SK-N-SH (cell line): ENCODE results near the gene FABP3. TPM values are rescaled to one million over a fixed set of nuclear protein-coding genes. Genes with fewer than 3 reads are reported as not detected.

Experiments used
- CTCF ChIA-PET: fragments of 300-600, 350-600 bp; formaldehyde crosslinking; extraction: SDS; loops from one replicate; lab custom pipeline; 2021; lab: Yijun Ruan, JAX
- POLR2A ChIA-PET: fragments of 350-600 bp; sonication (Branson Sonifier 250); formaldehyde crosslinking; extraction: SDS; loops from one replicate; lab custom pipeline; 2020; ENCODE audit warnings: antibody characterized with exemption, inconsistent platforms; lab: Yijun Ruan, JAX
- DNase-seq: peaks from one replicate; pipeline ENCODE4 v3.0.0; 2012
- H2AFZ ChIP-seq: fragments of 200-600 bp; sonication (generic); 2 replicates; pipeline ENCODE4 v1.8.1; 2016; ENCODE audit warnings: antibody characterized with exemption, mild to moderate bottlenecking, low read depth
- H3F3A ChIP-seq: fragments of 200-600 bp; sonication (generic); replicated peaks from 2 replicates; pipeline ENCODE3; 2016; ENCODE audit warnings: antibody characterized with exemption, mild to moderate bottlenecking; ENCODE audit not compliant: insufficient read depth
- H3K27ac ChIP-seq, 2 experiments: fragments of 200-500 bp in 1 of 2; fragments of 200-600 bp in 1 of 2; sonication (Bioruptor generic) in 1 of 2; sonication (generic), shearing (Covaris generic) in 1 of 2; 2 replicates each; pipeline versions ENCODE4 v1.5.1 to v1.6.1; 2014 to 2016; ENCODE audit warnings: low read depth in 2 of 2, inconsistent platforms in 1 of 2, low read length in 1 of 2, mild to moderate bottlenecking in 1 of 2, mixed read lengths in 1 of 2
- H3K27me3 ChIP-seq: fragments of 200-600 bp; sonication (generic), shearing (Covaris generic); 2 replicates; pipeline ENCODE4 v1.6.1; 2016; ENCODE audit warnings: mixed run types; ENCODE audit not compliant: insufficient read depth
- H3K36me3 ChIP-seq, 2 experiments: fragments of 200-500 bp in 1 of 2; fragments of 200-600 bp in 1 of 2; sonication (Bioruptor generic) in 1 of 2; sonication (generic) in 1 of 2; replicated peaks in 1 of 2; 2 replicates each; pipeline versions ENCODE3 to v1.5.1; 2014 to 2016; ENCODE audit warnings: low read length in 1 of 2, mild to moderate bottlenecking in 1 of 2; ENCODE audit not compliant: insufficient read depth in 2 of 2, control insufficient read depth in 1 of 2
- H3K4me1 ChIP-seq, 2 experiments: fragments of 200-500 bp in 1 of 2; fragments of 200-600 bp in 1 of 2; sonication (Bioruptor generic) in 1 of 2; sonication (generic), shearing (Covaris generic) in 1 of 2; 2 replicates each; pipeline versions ENCODE4 v1.5.1 to v1.6.1; 2014 to 2016; ENCODE audit warnings: low read depth in 1 of 2, low read length in 1 of 2, mixed run types in 1 of 2; ENCODE audit not compliant: insufficient read depth in 2 of 2, control insufficient read depth in 1 of 2
- H3K4me2 ChIP-seq: fragments of 200-600 bp; sonication (generic), shearing (Covaris generic); 2 replicates; pipeline ENCODE4 v1.6.1; 2017; ENCODE audit warnings: mixed run types
- H3K4me3 ChIP-seq, 2 experiments: fragments of 200-500 bp in 1 of 2; fragments of 200-600 bp in 1 of 2; sonication (Bioruptor generic) in 1 of 2; sonication (generic), shearing (Covaris generic) in 1 of 2; 2 replicates each; pipeline versions ENCODE4 v1.5.1 to v1.8.1; 2014 to 2016; ENCODE audit warnings: low read depth in 2 of 2, inconsistent platforms in 1 of 2, low read length in 1 of 2, mild to moderate bottlenecking in 1 of 2, mixed read lengths in 1 of 2, moderate library complexity in 1 of 2
- H3K79me2 ChIP-seq: fragments of 200-600 bp; sonication (generic); 2 replicates; pipeline ENCODE4 v1.8.1; 2017; ENCODE audit warnings: mild to moderate bottlenecking; ENCODE audit not compliant: insufficient read depth
- H3K9ac ChIP-seq: fragments of 200-600 bp; sonication (generic); 2 replicates; pipeline ENCODE4 v1.6.1; 2017; ENCODE audit warnings: mixed run types
- H3K9me2 ChIP-seq: fragments of 200-600 bp; sonication (generic); 2 replicates; pipeline ENCODE4 v1.6.1; 2017; ENCODE audit warnings: mixed run types
- H3K9me3 ChIP-seq: fragments of 200-600 bp; sonication (generic); 2 replicates; pipeline ENCODE4 v1.6.1; 2017; ENCODE audit warnings: mixed run types, mild to moderate bottlenecking, moderate library complexity
- H4K20me1 ChIP-seq: fragments of 200-600 bp; sonication (generic); 2 replicates; pipeline ENCODE4 v1.6.1; 2017; ENCODE audit warnings: mild to moderate bottlenecking, mixed run types; ENCODE audit not compliant: insufficient read depth
- EP300 ChIP-seq, 2 experiments: IDR thresholded peaks; 2 replicates each; pipeline versions ENCODE4 v1.4.0 to v1.6.1; 2012; ENCODE audit warnings: borderline replicate concordance in 1 of 2, low read depth in 1 of 2, low read length in 1 of 2
- EZH2phosphoT487 ChIP-seq: fragments of 200-600 bp; sonication (generic); IDR thresholded peaks from 2 replicates; pipeline ENCODE4 v1.6.1; 2017; ENCODE audit warnings: low read depth, mixed run types, mild to moderate bottlenecking, antibody characterized with exemption, moderate library complexity, borderline replicate concordance
- FOSL2 ChIP-seq: IDR thresholded peaks from 2 replicates; pipeline ENCODE4 v1.4.0; 2012; ENCODE audit warnings: low read depth, mild to moderate bottlenecking, moderate library complexity, borderline replicate concordance
- GABPA ChIP-seq: IDR thresholded peaks from 2 replicates; pipeline ENCODE4 v1.4.0; 2012; ENCODE audit warnings: low read depth, mild to moderate bottlenecking
- GATA2 ChIP-seq: sonication (generic); formaldehyde crosslinking; IDR thresholded peaks from 2 replicates; pipeline ENCODE4 v1.5.0; 2020; ENCODE audit warnings: mild to moderate bottlenecking, missing genetic modification reagents
- IRF3 ChIP-seq: fragments of 150-350 bp; IDR thresholded peaks from 2 replicates; pipeline ENCODE4 v1.6.1; 2016; ENCODE audit warnings: mild to moderate bottlenecking, low read depth, low read length
- MAX ChIP-seq: IDR thresholded peaks from 2 replicates; pipeline ENCODE4 v1.4.0; 2012; ENCODE audit warnings: low read depth
- MEF2A ChIP-seq: IDR thresholded peaks from 2 replicates; pipeline ENCODE4 v1.4.0; 2012; ENCODE audit warnings: low read depth, borderline replicate concordance
- MXI1 ChIP-seq: IDR thresholded peaks from 2 replicates; pipeline ENCODE4 v1.6.1; 2012; ENCODE audit warnings: mild to moderate bottlenecking, low read depth, low read length, improper control_type of control experiment
- RCOR1 ChIP-seq: fragments of 150-350 bp; IDR thresholded peaks from 2 replicates; pipeline ENCODE4 v1.6.1; 2017; ENCODE audit warnings: antibody characterized with exemption, low read length
- RFX5 ChIP-seq: IDR thresholded peaks from 2 replicates; pipeline ENCODE4 v1.6.1; 2012; ENCODE audit warnings: mild to moderate bottlenecking, improper control_type of control experiment, low read length
- SMC3 ChIP-seq: IDR thresholded peaks from 2 replicates; pipeline ENCODE4 v1.6.1; 2012; ENCODE audit warnings: low read depth, low read length, improper control_type of control experiment
- TAF1 ChIP-seq: IDR thresholded peaks from 2 replicates; pipeline ENCODE4 v1.6.1; 2012; ENCODE audit warnings: low read depth, mild to moderate bottlenecking, low read length, moderate library complexity, borderline replicate concordance
- TEAD4 ChIP-seq: IDR thresholded peaks from 2 replicates; pipeline ENCODE4 v1.4.0; 2012; ENCODE audit warnings: mild to moderate bottlenecking, borderline replicate concordance; ENCODE audit not compliant: insufficient read depth
- USF2 ChIP-seq: fragments of 150-350 bp; IDR thresholded peaks from 2 replicates; pipeline ENCODE4 v1.6.1; 2017; ENCODE audit warnings: antibody characterized with exemption, low read length, low read depth, borderline replicate concordance
- YY1 ChIP-seq: IDR thresholded peaks from 2 replicates; pipeline ENCODE4 v1.4.0; 2012; ENCODE audit warnings: low read depth, mild to moderate bottlenecking
- ZBTB33 ChIP-seq: IDR thresholded peaks from 2 replicates; pipeline ENCODE4 v1.4.0; 2012; ENCODE audit warnings: low read depth, borderline replicate concordance
- WGBS: methylation state at CpG from one replicate; pipeline ENCODE4 v1.1.6; 2017; ENCODE audit warnings: low lambda C conversion rate; 5-methylcytosine and 5-hydroxymethylcytosine counted together
- polyA plus RNA-seq, 3 experiments: library from polyadenylated mRNA; depleted of rRNA; stranded (reverse); fragments of >200 nt; gene quantifications; 2 replicates each; pipeline ENCODE4 v1.2.3, GENCODE V29; 2012
- TF ChIP-seq, protein P1 (sequence below): IDR thresholded peaks from 2 replicates; pipeline ENCODE4 v1.4.0; 2012; ENCODE audit warnings: low read depth, borderline replicate concordance

FABP3 gene
- polyA plus RNA-seq, 1 of the 3 experiments (the other 2 are of a cell fraction) = 0.08 TPM

GRCh38 chr1:31371121-31371959 lies 1.5 kb downstream of the FABP3 start:
- no peak for DNase-seq
- H3K4me1 ChIP-seq = peaks cover 0 to 16% of the 10 kb centered on the region in 2 experiments; a peak in 1 of 4 replicates
- TF ChIP-seq TAF1 (no peak), GABPA (no peak), MAX (no peak), GATA2 (CRISPR knock-in tag) (no peak), RCOR1 (no peak), USF2 (no peak), YY1 (no peak), ZBTB33 (no peak)
- TF ChIP-seq, protein P1, sequence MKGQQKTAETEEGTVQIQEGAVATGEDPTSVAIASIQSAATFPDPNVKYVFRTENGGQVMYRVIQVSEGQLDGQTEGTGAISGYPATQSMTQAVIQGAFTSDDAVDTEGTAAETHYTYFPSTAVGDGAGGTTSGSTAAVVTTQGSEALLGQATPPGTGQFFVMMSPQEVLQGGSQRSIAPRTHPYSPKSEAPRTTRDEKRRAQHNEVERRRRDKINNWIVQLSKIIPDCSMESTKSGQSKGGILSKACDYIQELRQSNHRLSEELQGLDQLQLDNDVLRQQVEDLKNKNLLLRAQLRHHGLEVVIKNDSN = no peak
- no peaks in the 10 kb centered on the region for H3K27me3 ChIP-seq
- no peak overlapping the region for H3K27ac ChIP-seq
- no peaks in the 10 kb centered on the region for H3K9me2 ChIP-seq
- H3F3A ChIP-seq = no peaks in the 10 kb centered on the region
- WGBS = 92% methylated on average over 9 of the region's 10 CpGs
- H2AFZ ChIP-seq = no peak overlapping the region
- H3K4me3 ChIP-seq = no peak overlapping the region
- no peaks in the 10 kb centered on the region for H3K79me2 ChIP-seq
- no peak overlapping the region for H3K9ac ChIP-seq
- H3K36me3 ChIP-seq = peaks cover 0 to 9% of the 10 kb centered on the region in 2 experiments
- ChIA-PET CTCF (interaction anchor here (1.6 to 12.3 kb wide), 3 partner anchors 23 to 188 kb away, joined by 5 to 88 read pairs (median 15); no protein-coding TSS in a partner anchor), POLR2A (interaction anchor here (0.6 kb wide), 1 partner anchor 642 kb away, joined by 3 read pairs; the partner anchor contains the start of gene KHDRBS1)
- no peak overlapping the region for H3K4me2 ChIP-seq
- no peaks in the 10 kb centered on the region for H3K9me3 ChIP-seq
- no peaks in the 10 kb centered on the region for H4K20me1 ChIP-seq

- H3K79me2 ChIP-seq = no peaks in the 10 kb centered on the region
- no peak overlapping the region for H2AFZ ChIP-seq
- H3K27ac ChIP-seq = no peak overlapping the region
- H3K27me3 ChIP-seq = no peaks in the 10 kb centered on the region
- H3K36me3 ChIP-seq = peaks cover 0 to 10% of the 10 kb centered on the region in 2 experiments
- H3K4me1 ChIP-seq = peaks cover 0 to 15% of the 10 kb centered on the region in 2 experiments; a peak in 1 of 4 replicates
- DNase-seq = no peak
- ChIA-PET CTCF (interaction anchor here (1.6 to 12.3 kb wide), 3 partner anchors 24 to 187 kb away, joined by 5 to 88 read pairs (median 15); no protein-coding TSS in a partner anchor), POLR2A (no interaction called here)
- no peak overlapping the region for H3K4me3 ChIP-seq
- no peaks in the 10 kb centered on the region for H3F3A ChIP-seq
- H3K9me2 ChIP-seq = no peaks in the 10 kb centered on the region
- 100% methylated on average over 4 of the region's 4 CpGs for WGBS
- H3K9me3 ChIP-seq = no peaks in the 10 kb centered on the region
- no peak overlapping the region for H3K9ac ChIP-seq
- H3K4me2 ChIP-seq = no peak overlapping the region
- H4K20me1 ChIP-seq = no peaks in the 10 kb centered on the region
- no peak for TF ChIP-seq TEAD4
- TF ChIP-seq RFX5 = no peak
- TF ChIP-seq GABPA = no peak
- no peak for TF ChIP-seq SMC3
- TF ChIP-seq EP300 (IDR thresholded peaks at IDR 0.05; ENCODE audit: borderline replicate concordance in 1 of 2, low read depth in 1 of 2, low read length in 1 of 2) = no peak
- no peak for TF ChIP-seq MXI1
- no peak for TF ChIP-seq USF2
- TF ChIP-seq GATA2 (CRISPR knock-in tag) = no peak
- TF ChIP-seq IRF3 = no peak
- TF ChIP-seq FOSL2 = no peak
- no peak for TF ChIP-seq MEF2A
- no peak for TF ChIP-seq EZH2phosphoT487
These were observed 2.3 kb downstream of the FABP3 start for GRCh38 chr1:31370565-31370964.
